CD4-positive, alpha-beta T cell (primary cell): ENCODE measurements around the gene BANF2. TPM values are rescaled to one million over a fixed set of nuclear protein-coding genes. Genes with fewer than 3 reads are reported as not detected.

Experiments used
- ATAC-seq: fragments of 200-7000 bp; cut with Tn5 transposase; one replicate; pipeline ENCODE4 v1.10.0; 2022; ENCODE audit warnings: mild to moderate bottlenecking; ENCODE audit not compliant: poor library complexity
- CTCF ChIA-PET: fragments of 350-600 bp; sonication (Branson Sonifier 250); formaldehyde crosslinking; loops from one replicate; lab custom pipeline; 2021; ENCODE audit warnings: antibody characterized with exemption, inconsistent platforms; lab: Charles Lee
- POLR2A ChIA-PET: fragments of 350-600 bp; sonication (Branson Sonifier 250); formaldehyde crosslinking; loops from one replicate; lab custom pipeline; 2021; ENCODE audit warnings: antibody characterized with exemption, inconsistent platforms; lab: Charles Lee
- DNase-seq, 14 experiments: peaks; one replicate each; pipeline ENCODE4 v3.0.0-alpha.2; 2013 to 2020; ENCODE audit warnings: mixed read lengths in 2 of 14
- H3K27ac ChIP-seq, 2 donors: one replicate each; pipeline versions ENCODE4 v1.5.1 to v1.7.0; 2013; ENCODE audit warnings: low read length in 2 of 2, low read depth in 1 of 2, mild to moderate bottlenecking in 1 of 2
- H3K27me3 ChIP-seq, 2 experiments: 1 replicate in 1 of 2; 2 replicates in 1 of 2; pipeline versions ENCODE4 v1.6.1 to v1.7.0; 2013; ENCODE audit warnings: low read length in 2 of 2, control low read depth in 1 of 2, mild to moderate bottlenecking in 1 of 2, moderate library complexity in 1 of 2; ENCODE audit not compliant: insufficient read depth in 2 of 2, control insufficient read depth in 1 of 2
- H3K36me3 ChIP-seq: one replicate; pipeline ENCODE4 v1.6.1; 2013; ENCODE audit warnings: low read length, control low read depth; ENCODE audit not compliant: insufficient read depth
- H3K4me1 ChIP-seq: one replicate; pipeline ENCODE4 v1.6.1; 2013; ENCODE audit warnings: low read length, control low read depth; ENCODE audit not compliant: insufficient read depth
- H3K4me3 ChIP-seq: one replicate; pipeline ENCODE4 v1.5.1; 2013; ENCODE audit warnings: mild to moderate bottlenecking, low read length, moderate library complexity
- H3K9me3 ChIP-seq, 2 experiments: 1 replicate in 1 of 2; 2 replicates in 1 of 2; pipeline versions ENCODE4 v1.6.1 to v1.7.0; 2013; ENCODE audit warnings: low read length in 2 of 2, mild to moderate bottlenecking in 2 of 2, control low read depth in 1 of 2, moderate library complexity in 1 of 2; ENCODE audit not compliant: control insufficient read depth in 1 of 2, insufficient read depth in 1 of 2
- H3K27ac Mint-ChIP-seq: one replicate; pipeline ENCODE4 v1.8.0; 2020; ENCODE audit warnings: mixed read lengths
- H3K27me3 Mint-ChIP-seq: one replicate; pipeline ENCODE4 v1.8.0; 2021; ENCODE audit warnings: mixed read lengths
- H3K36me3 Mint-ChIP-seq: one replicate; pipeline ENCODE4 v1.8.0; 2021; ENCODE audit warnings: low read depth, mixed read lengths
- H3K4me1 Mint-ChIP-seq: one replicate; pipeline ENCODE4 v1.8.0; 2021; ENCODE audit warnings: low read depth, mixed read lengths
- H3K4me3 Mint-ChIP-seq: one replicate; pipeline ENCODE4 v1.8.0; 2020; ENCODE audit warnings: mild to moderate bottlenecking, mixed read lengths
- H3K9me3 Mint-ChIP-seq: one replicate; pipeline ENCODE4 v1.8.0; 2020; ENCODE audit warnings: mixed read lengths
- CTCF ChIP-seq: fragments of 200-600 bp; IDR thresholded peaks from one replicate; pipeline ENCODE4 v1.8.0; 2022; ENCODE audit warnings: antibody characterized with exemption, mild to moderate bottlenecking
- intact Hi-C, 2 experiments: fragments of 100-400 bp; cut with DNase I in 1 of 2; cut with micrococcal nuclease in 1 of 2; formaldehyde crosslinking; loops; one replicate each; pipeline versions ENCODE4 v1.15.1 to v1.9.0; 2023 to 2025; cut with DNase I, micrococcal nuclease
- total RNA-seq, 174 experiments: library from RNA in 2 of 174; stranded (reverse) in 2 of 174; gene quantifications; one replicate each; pipeline ENCODE4 v1.2.3 and lab custom pipeline; 2021 to 2026

Gene BANF2
- total RNA-seq, 2 experiments from 2014 or later: not detected

- CTCF ChIA-PET: interaction anchor here (1.3 kb wide), 1 partner anchor 15 kb away, joined by 3 read pairs; the partner anchor contains the start of gene RRBP1
- Histone ChIP-seq H3K9me3 (no peaks in the 10 kb centered on the region), H3K36me3 (no peaks in the 10 kb centered on the region), H3K4me3 (no peak overlapping the region), H3K4me1 (peaks cover 19% of the 10 kb centered on the region), H3K27ac (no peak overlapping the region), H3K27me3 (no peaks in the 10 kb centered on the region)
- TF ChIP-seq CTCF: no peak
- Mint-ChIP-seq H3K27me3 (no peaks in the 10 kb centered on the region), H3K4me3 (no peak overlapping the region), H3K36me3 (no peaks in the 10 kb centered on the region), H3K27ac (no peak overlapping the region), H3K4me1 (peaks cover 26% of the 10 kb centered on the region), H3K9me3 (no peaks in the 10 kb centered on the region)
- no peak for ATAC-seq
- POLR2A ChIA-PET: interaction anchor here (2.4 kb wide), 1 partner anchor 14 kb away, joined by 11 read pairs; the partner anchor contains the start of gene RRBP1
- DNase-seq: no peak
- intact Hi-C loops: no loop called here
Observed at GRCh38 chr20:17667445-17667844, 32.3 kb upstream of the BANF2 start.

GRCh38 chr20:17668432-17668831, 31.3 kb upstream of the BANF2 start:
- no peaks in the 10 kb centered on the region for H3K36me3 ChIP-seq
- H3K27ac ChIP-seq: no peak overlapping the region
- H3K4me3 ChIP-seq: no peak overlapping the region
- no peak for TF ChIP-seq CTCF
- ChIA-PET CTCF (no interaction called here), POLR2A (no interaction called here)
- no peak overlapping the region for H3K27ac Mint-ChIP-seq
- H3K4me3 Mint-ChIP-seq: no peak overlapping the region
- DNase-seq: no peak
- peaks cover 19% of the 10 kb centered on the region for H3K4me1 ChIP-seq
- H3K4me1 Mint-ChIP-seq: peaks cover 26% of the 10 kb centered on the region
- no peak for ATAC-seq
- no peaks in the 10 kb centered on the region for H3K27me3 Mint-ChIP-seq
- no peaks in the 10 kb centered on the region for H3K9me3 ChIP-seq
- intact Hi-C loops: no loop called here
- no peaks in the 10 kb centered on the region for H3K9me3 Mint-ChIP-seq
- no peaks in the 10 kb centered on the region for H3K27me3 ChIP-seq
- H3K36me3 Mint-ChIP-seq: no peaks in the 10 kb centered on the region

- H3K27ac Mint-ChIP-seq: no peak overlapping the region
Observed at GRCh38 chr20:17669306-17669931, 30.3 kb upstream of the BANF2 start.

More at GRCh38 chr20:17669306-17669931, 30.3 kb upstream of the BANF2 start:
- TF ChIP-seq CTCF: no peak
- POLR2A ChIA-PET: no interaction called here
- no peaks in the 10 kb centered on the region for H3K27me3 ChIP-seq
- Mint-ChIP-seq H3K4me3 (no peak overlapping the region), H3K36me3 (no peaks in the 10 kb centered on the region), H3K9me3 (no peaks in the 10 kb centered on the region), H3K4me1 (peaks cover 21% of the 10 kb centered on the region), H3K27me3 (no peaks in the 10 kb centered on the region)
- no peaks in the 10 kb centered on the region for H3K9me3 ChIP-seq
- peaks cover 14% of the 10 kb centered on the region for H3K4me1 ChIP-seq
- H3K36me3 ChIP-seq: no peaks in the 10 kb centered on the region
- CTCF ChIA-PET: no interaction called here
- no peak overlapping the region for H3K27ac ChIP-seq
- ATAC-seq: no peak
- no peak overlapping the region for H3K4me3 ChIP-seq
- intact Hi-C loops: no loop called here
- DNase-seq: no peak
